Measurements from ENCODE around the gene LAMA4.

GRCh38 chr6:112148103-112148502 is 106.3 kb downstream of the LAMA4 start:
- TF ChIP-seq ARNTL (CRISPR knock-in tag; IDR thresholded peaks at IDR 0.05; ENCODE audit: borderline replicate concordance, low read depth) (no peak), ZNF565 (CRISPR knock-in tag; conservative IDR thresholded peaks at IDR 0.05; ENCODE audit: low read depth) (no peak), POU6F1 (CRISPR knock-in tag; IDR thresholded peaks at IDR 0.05; ENCODE audit: borderline replicate concordance, low read depth) (no peak), PATZ1 (CRISPR knock-in tag; IDR thresholded peaks at IDR 0.05; ENCODE audit: borderline replicate concordance) (no peak), SNAI2 (CRISPR knock-in tag; IDR thresholded peaks at IDR 0.05) (no peak)

Data from SK-N-SH treated with all-trans-retinoic acid at 6 μM for 48 hours (cell line).